ENCODE results near the gene TASOR2. TPM values are rescaled to one million over a fixed set of nuclear protein-coding genes. Genes with fewer than 3 reads are reported as not detected.

The TASOR2 gene
- total RNA-seq, 1 experiment from 2014 or later, result 57.4 TPM

- ChIA-PET CTCF (no interaction called here), POLR2A (no interaction called here)
- no peaks in the 10 kb centered on the region for H3K36me3 ChIP-seq (ENCODE audit: control insufficient read depth, insufficient read depth, low read length)
- H3K27ac ChIP-seq (ENCODE audit: low read length), result no peak overlapping the region
- H3K4me1 ChIP-seq (ENCODE audit: control insufficient read depth, insufficient read depth, low read length), result no peaks in the 10 kb centered on the region
- ATAC-seq (no peak), DNase-seq (ENCODE audit: low read depth, low spot score) (no peak)
- no peaks in the 10 kb centered on the region for H3K27me3 ChIP-seq (ENCODE audit: control insufficient read depth, insufficient read depth, low read length)
- intact Hi-C loops (cut with micrococcal nuclease; ENCODE audit: unreplicated experiment), result no loop called here
- no peak overlapping the region for H3K4me3 ChIP-seq (ENCODE audit: low read depth in 2 of 2, low read length in 2 of 2)
- BruUV-seq (replicated peaks), result no TSS peak
- in situ Hi-C loops (cut with HindIII; ENCODE audit: low pct_unique_long_range_greater_than_20kb, low sequenced_read_pairs), result no loop called here
- TF ChIP-seq POLR2AphosphoS5 (IDR thresholded peaks at IDR 0.05; ENCODE audit: low read depth, low read length) (no peak), TCF7L2 (IDR thresholded peaks at IDR 0.05; ENCODE audit: low read depth, low read length) (no peak), SIN3A (IDR thresholded peaks at IDR 0.05; ENCODE audit: borderline replicate concordance, insufficient read depth, low read depth, low read length) (no peak), REST (IDR thresholded peaks at IDR 0.05; ENCODE audit: insufficient read depth in 1 of 2, low read depth in 2 of 2, low read length in 1 of 2) (no peak), CTCF (IDR thresholded peaks at IDR 0.05) (no peak)
- no peaks in the 10 kb centered on the region for H3K9me3 ChIP-seq (ENCODE audit: control insufficient read depth, insufficient read depth, low read depth, low read length)
Observed at GRCh38 chr10:5650664-5651387, 33.8 kb upstream of the TASOR2 start.

- in situ Hi-C loops (cut with HindIII; ENCODE audit: low pct_unique_long_range_greater_than_20kb, low sequenced_read_pairs) (no loop called here), intact Hi-C loops (cut with micrococcal nuclease; ENCODE audit: unreplicated experiment) (no loop called here)
- no peak for TF ChIP-seq TCF7L2 (IDR thresholded peaks at IDR 0.05; ENCODE audit: low read depth, low read length)
- TF ChIP-seq SIN3A (IDR thresholded peaks at IDR 0.05; ENCODE audit: borderline replicate concordance, insufficient read depth, low read depth, low read length), result no peak
- no peak for TF ChIP-seq POLR2AphosphoS5 (IDR thresholded peaks at IDR 0.05; ENCODE audit: low read depth, low read length)
- no peak for TF ChIP-seq REST (IDR thresholded peaks at IDR 0.05; ENCODE audit: insufficient read depth in 1 of 2, low read depth in 2 of 2, low read length in 1 of 2)
- TF ChIP-seq CTCF (IDR thresholded peaks at IDR 0.05), result no peak
- no peak for ATAC-seq
- Histone ChIP-seq H3K27ac (ENCODE audit: low read length) (no peak overlapping the region), H3K27me3 (ENCODE audit: control insufficient read depth, insufficient read depth, low read length) (no peaks in the 10 kb centered on the region), H3K36me3 (ENCODE audit: control insufficient read depth, insufficient read depth, low read length) (no peaks in the 10 kb centered on the region), H3K9me3 (ENCODE audit: control insufficient read depth, insufficient read depth, low read depth, low read length) (no peaks in the 10 kb centered on the region), H3K4me3 (ENCODE audit: low read depth in 2 of 2, low read length in 2 of 2) (no peak overlapping the region), H3K4me1 (ENCODE audit: control insufficient read depth, insufficient read depth, low read length) (no peaks in the 10 kb centered on the region)
- BruUV-seq (replicated peaks), result no TSS peak
- CTCF ChIA-PET, result no interaction called here
- DNase-seq (ENCODE audit: low read depth, low spot score), result no peak
- POLR2A ChIA-PET, result no interaction called here
Observed at GRCh38 chr10:5651388-5651764, 33.3 kb upstream of the TASOR2 start.

All from Panc1 (cell line).